ENCODE data around the gene DPP8.
A peak's percentile ranks its signal among the peaks of the same experiment; 100 is the strongest.

DPP8 gene

GRCh38 chr15:65423150-65423975 is 94.1 kb downstream of the DPP8 start:
- DNase-seq: peak; percentile 47

GRCh38 chr15:65421360-65422215 is 95.9 kb downstream of the DPP8 start:
- no peak for DNase-seq

- DNase-seq: no peak
Measured at GRCh38 chr15:65420975-65421359, 96.5 kb downstream of the DPP8 start.

GRCh38 chr15:65418596-65418995 is 98.9 kb downstream of the DPP8 start:
- DNase-seq: no peak

GRCh38 chr15:65416845-65417416 is 100.6 kb downstream of the DPP8 start:
- DNase-seq: no peak

- peak; percentile 49 for DNase-seq
Measured at GRCh38 chr15:65414841-65415621, 102.5 kb downstream of the DPP8 start.

- no peak for DNase-seq
Measured at GRCh38 chr15:65413760-65414144, 103.7 kb downstream of the DPP8 start.

- no peak for DNase-seq
Measured at GRCh38 chr15:65413051-65413759, 104.3 kb downstream of the DPP8 start.

- DNase-seq: no peak
Measured at GRCh38 chr15:65412556-65412955, 104.9 kb downstream of the DPP8 start.

- no peak for DNase-seq
Measured at GRCh38 chr15:65411465-65412071, 105.9 kb downstream of the DPP8 start.

GRCh38 chr15:65410972-65411371 is 106.5 kb downstream of the DPP8 start:
- no peak for DNase-seq

GRCh38 chr15:65410036-65410435 is 107.5 kb downstream of the DPP8 start:
- DNase-seq: no peak

- no peak for DNase-seq
Measured at GRCh38 chr15:65409036-65409631, 108.4 kb downstream of the DPP8 start.

- no peak for DNase-seq
Measured at GRCh38 chr15:65408324-65409035, 109.0 kb downstream of the DPP8 start.

- no peak for DNase-seq
Measured at GRCh38 chr15:65406424-65407000, 111.0 kb downstream of the DPP8 start.

- DNase-seq: no peak
Measured at GRCh38 chr15:65405791-65406423, 111.6 kb downstream of the DPP8 start.

GRCh38 chr15:65404186-65404872 is 113.2 kb downstream of the DPP8 start:
- DNase-seq: no peak

- DNase-seq: no peak
Measured at GRCh38 chr15:65402961-65403360, 114.5 kb downstream of the DPP8 start.

GRCh38 chr15:65401611-65402240 is 115.8 kb downstream of the DPP8 start:
- no peak for DNase-seq
